Measurements from ENCODE around the gene HCN3. TPM values are rescaled to one million over a fixed set of nuclear protein-coding genes. Genes with fewer than 3 reads are reported as not detected.
A peak's percentile ranks its signal among the peaks of the same experiment; 100 is the strongest.
"Not testable (repeated sequence)": the region's sequence is repeated elsewhere in the genome, so short reads cannot be mapped to it uniquely, and the experiment has no call there.

The HCN3 gene
- 0.38 and 0.51 TPM in 2 replicates for total RNA-seq

- DNase-seq (ENCODE audit: low read depth in 2 of 2) = peak; percentile 89 to 97
Measured at GRCh38 chr1:155277070-155277901, at the start of gene HCN3. TSS of gene HCN3 (plus strand) at chr1:155277463. CDS start at chr1:155277591, 128 bp downstream.

GRCh38 chr1:155228096-155228427 is 49.2 kb upstream of the HCN3 start:
- DNase-seq (ENCODE audit: low read depth in 2 of 2) = no peak

- not testable (repeated sequence) for DNase-seq (ENCODE audit: low read depth in 2 of 2)
Measured at GRCh38 chr1:155231302-155231701, 46.0 kb upstream of the HCN3 start.

GRCh38 chr1:155232001-155232978 is 45.0 kb upstream of the HCN3 start:
- peak in 1 of 2 donors; percentile 74 for DNase-seq (ENCODE audit: low read depth in 2 of 2)

- DNase-seq (ENCODE audit: low read depth in 2 of 2) = not testable (repeated sequence)
Measured at GRCh38 chr1:155233502-155233901, 43.8 kb upstream of the HCN3 start.

GRCh38 chr1:155235375-155235774 is 41.9 kb upstream of the HCN3 start:
- DNase-seq (ENCODE audit: low read depth in 2 of 2) = not testable (repeated sequence)

- no peak for DNase-seq (ENCODE audit: low read depth in 2 of 2)
Measured at GRCh38 chr1:155236451-155236850, 40.8 kb upstream of the HCN3 start.

- peak; percentile 72 to 81 for DNase-seq (ENCODE audit: low read depth in 2 of 2)
Measured at GRCh38 chr1:155241069-155241679, 36.1 kb upstream of the HCN3 start.

- no peak for DNase-seq (ENCODE audit: low read depth in 2 of 2)
Measured at GRCh38 chr1:155241841-155242264, 35.4 kb upstream of the HCN3 start.

GRCh38 chr1:155242805-155243358 is 34.4 kb upstream of the HCN3 start:
- no peak for DNase-seq (ENCODE audit: low read depth in 2 of 2)

GRCh38 chr1:155244368-155245162 is 32.7 kb upstream of the HCN3 start:
- DNase-seq (ENCODE audit: low read depth in 2 of 2) = peak; percentile 98 to 99

GRCh38 chr1:155245163-155245524 is 32.1 kb upstream of the HCN3 start:
- DNase-seq (ENCODE audit: low read depth in 2 of 2) = no peak

GRCh38 chr1:155246796-155247195 is 30.5 kb upstream of the HCN3 start:
- not testable (repeated sequence) for DNase-seq (ENCODE audit: low read depth in 2 of 2)

GRCh38 chr1:155247667-155248553 is 29.4 kb upstream of the HCN3 start:
- no peak for DNase-seq (ENCODE audit: low read depth in 2 of 2)

- DNase-seq (ENCODE audit: low read depth in 2 of 2) = no peak
Measured at GRCh38 chr1:155250246-155250632, 27.0 kb upstream of the HCN3 start.

GRCh38 chr1:155250633-155251449 is 26.4 kb upstream of the HCN3 start:
- DNase-seq (ENCODE audit: low read depth in 2 of 2) = peak; percentile 78 to 92

GRCh38 chr1:155251566-155251965 is 25.7 kb upstream of the HCN3 start:
- no peak for DNase-seq (ENCODE audit: low read depth in 2 of 2)

- no peak for DNase-seq (ENCODE audit: low read depth in 2 of 2)
Measured at GRCh38 chr1:155253208-155253607, 24.1 kb upstream of the HCN3 start.

GRCh38 chr1:155253797-155254196 is 23.5 kb upstream of the HCN3 start:
- peak in 1 of 2 donors; percentile 12 for DNase-seq (ENCODE audit: low read depth in 2 of 2)
